SIG-M5 treated with dmso at 0.1 percent for 504 hours (cell line): ENCODE measurements around the gene SGO2.
"Not testable (repeated sequence)": the region's sequence is repeated elsewhere in the genome, so short reads cannot be mapped to it uniquely, and the experiment has no call there.

ENCODE experiments used
- DNase-seq: peaks from one replicate; lab custom pipeline; 2025; ENCODE audit not compliant: unreplicated experiment; lab: John Stamatoyannopoulos, UW

SGO2 gene

DNA sequence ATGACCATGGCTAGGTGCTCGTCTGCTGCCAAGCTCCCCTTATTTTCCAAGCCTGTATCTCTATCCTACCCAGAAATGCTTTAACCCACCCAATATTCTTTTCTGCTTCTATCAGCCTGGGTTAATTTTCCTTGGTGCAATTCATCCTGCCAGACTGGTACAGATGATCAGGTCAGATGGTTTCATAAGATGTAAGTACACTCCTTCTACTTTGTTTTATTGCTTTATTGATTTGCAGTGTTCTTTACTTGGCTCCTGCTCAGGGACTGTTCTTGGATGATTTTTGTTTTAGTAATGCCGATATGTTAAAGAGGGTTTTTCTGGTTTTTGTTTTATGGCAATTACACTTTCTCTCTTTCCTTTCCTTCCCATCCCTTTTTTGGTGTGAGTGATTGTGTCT is 2.4 kb upstream of the SGO2 start:
- no peak for DNase-seq

DNA sequence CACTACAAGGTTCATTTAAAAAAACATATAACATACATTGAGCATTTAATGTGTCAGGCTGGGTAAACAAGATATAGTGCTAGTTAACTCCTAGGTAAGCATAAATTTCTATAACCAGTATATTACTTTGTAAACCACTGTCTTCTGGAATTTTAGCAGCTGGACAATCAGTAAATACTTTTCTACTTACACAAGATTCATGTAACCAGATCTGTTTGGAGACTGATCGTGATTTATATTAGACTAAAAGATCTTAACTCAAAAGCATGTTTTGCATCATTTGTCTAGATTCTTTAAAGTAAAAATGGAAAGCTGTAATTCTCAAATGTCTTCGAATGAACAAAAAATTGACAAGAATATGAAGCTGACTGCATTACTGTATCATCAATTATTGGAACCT is 941 bp upstream of the SGO2 start:
- no peak for DNase-seq

DNA sequence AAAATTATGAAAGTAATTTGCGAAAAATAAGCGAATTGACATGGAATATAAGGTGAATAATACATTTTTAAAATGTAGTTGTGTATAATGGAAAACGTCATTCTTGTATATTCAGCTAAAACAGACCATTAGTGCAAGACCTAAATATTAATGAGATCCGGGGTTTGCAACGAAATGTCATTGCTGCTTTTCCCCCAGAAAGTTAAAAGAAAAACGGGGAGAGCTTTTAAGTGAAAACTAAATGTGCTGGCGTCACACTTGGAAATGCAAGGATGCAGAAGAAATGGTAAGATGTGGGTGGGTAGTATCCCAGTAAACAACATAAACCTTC is 491 bp upstream of the SGO2 start:
- no peak for DNase-seq

DNA sequence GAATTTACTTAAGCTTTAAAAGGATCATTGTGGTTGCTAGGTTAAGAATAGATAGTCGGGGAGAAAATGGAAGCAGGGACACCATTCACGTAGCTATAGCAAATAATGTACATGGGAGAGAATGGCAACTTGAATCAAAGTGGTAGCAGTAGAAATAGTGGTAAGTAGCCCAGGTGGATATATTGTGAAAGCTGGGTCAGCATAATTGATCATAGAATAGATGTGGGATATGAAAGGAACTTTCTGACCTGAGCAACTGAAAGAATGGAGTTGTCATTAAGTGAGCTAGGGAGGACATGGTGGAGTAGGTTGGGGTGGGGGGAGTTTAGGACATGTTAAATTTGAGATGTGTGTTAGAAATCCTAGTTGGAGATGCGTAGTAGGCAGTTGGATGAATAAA is 2.2 kb downstream of the SGO2 start:
- no peak for DNase-seq

DNA sequence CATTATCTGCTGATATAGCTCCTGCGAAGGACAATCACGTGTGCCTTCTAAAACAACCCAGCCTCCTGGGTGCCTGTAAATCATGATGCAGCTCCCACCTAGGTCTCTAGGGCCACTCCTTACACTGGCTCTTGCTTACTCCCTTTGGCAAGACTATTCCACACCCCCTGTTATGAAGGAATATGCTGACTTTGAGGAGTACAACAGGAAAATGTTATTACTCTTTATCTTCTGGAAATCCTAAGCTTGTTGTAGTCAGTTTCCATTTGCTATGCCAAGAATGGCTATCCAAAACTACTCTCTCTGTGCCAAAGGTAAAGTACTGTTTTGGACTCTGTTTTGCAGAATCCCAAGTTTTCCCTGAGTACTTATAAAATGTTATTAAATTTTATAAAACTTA is 7.7 kb downstream of the SGO2 start:
- DNase-seq = no peak

DNA sequence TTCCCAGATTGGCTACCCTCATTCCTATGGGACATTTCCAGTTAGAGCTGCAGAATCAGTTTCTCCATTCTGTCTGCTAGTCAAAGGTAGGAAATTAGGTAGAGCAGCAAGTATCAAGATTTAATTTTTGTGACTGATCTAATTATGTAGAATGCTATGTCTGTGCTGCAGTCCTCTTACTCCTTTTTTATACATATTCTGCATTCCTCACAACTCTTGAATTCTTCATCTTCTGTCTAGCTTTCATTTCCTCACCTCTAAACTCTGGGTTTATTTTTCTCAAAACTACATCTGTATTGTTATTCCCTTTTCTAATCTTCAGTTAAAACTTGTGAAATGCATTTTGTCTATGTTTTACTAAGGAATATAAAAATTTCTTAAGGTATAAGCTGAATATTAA is 8.6 kb downstream of the SGO2 start:
- no peak for DNase-seq

DNA sequence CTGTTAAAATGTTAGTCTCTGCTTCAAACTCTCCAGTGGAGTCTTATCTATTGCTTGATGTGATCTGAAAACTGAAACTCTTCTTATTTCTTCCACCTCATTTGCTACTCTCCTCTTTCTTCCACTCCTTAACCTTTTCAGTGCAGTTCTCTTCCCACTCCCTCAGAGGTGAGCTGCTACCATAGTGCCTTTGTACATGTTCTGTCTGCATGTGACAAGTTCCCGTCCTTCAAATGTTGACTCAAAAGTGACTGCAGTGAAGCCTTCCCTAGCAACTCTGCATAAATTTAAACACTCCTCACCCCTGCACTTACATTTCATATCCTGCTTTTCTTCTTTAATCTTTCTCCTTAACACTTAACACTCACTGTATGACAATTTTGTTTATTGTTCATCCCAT is 12.1 kb downstream of the SGO2 start:
- no peak for DNase-seq

DNA sequence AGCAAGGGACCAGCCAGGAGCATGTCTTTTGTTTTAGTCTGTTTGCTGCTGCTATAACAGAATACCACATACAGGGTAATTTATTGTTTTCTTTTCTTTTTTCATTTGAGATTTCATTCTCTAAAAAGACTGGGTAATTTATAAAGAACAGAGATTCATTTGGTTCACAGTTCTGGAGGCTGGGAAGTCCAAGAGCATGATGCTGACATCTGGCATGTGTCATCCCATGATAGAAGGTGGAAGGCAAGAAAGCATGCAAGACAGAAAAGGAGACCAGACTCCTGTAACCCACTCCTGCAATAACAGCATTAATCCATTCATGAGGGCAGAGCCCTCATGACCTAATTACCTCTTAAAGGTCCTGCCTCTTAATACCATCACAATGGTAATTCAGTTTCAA is 14.8 kb downstream of the SGO2 start:
- no peak for DNase-seq

DNA sequence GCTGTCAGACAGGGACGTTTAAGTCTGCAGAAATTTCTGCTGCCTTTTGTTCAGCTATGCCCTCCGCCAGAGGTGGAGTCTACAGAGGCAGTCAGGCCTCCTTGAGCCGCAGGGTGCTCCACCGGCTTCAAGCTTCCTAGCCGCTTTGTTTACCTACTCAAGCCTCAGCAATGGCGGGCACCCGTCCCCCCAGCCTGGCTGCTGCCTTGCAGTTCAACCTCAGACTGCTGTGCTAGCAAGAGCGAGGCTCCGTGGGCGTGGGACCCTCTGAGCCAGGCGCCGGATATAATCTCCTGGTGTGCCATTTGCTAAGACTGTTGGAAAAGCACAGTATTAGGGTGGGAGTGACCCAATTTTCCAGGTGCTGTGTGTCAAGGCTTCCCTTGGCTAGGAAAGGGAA is 40.6 kb downstream of the SGO2 start:
- not testable (repeated sequence) for DNase-seq

DNA sequence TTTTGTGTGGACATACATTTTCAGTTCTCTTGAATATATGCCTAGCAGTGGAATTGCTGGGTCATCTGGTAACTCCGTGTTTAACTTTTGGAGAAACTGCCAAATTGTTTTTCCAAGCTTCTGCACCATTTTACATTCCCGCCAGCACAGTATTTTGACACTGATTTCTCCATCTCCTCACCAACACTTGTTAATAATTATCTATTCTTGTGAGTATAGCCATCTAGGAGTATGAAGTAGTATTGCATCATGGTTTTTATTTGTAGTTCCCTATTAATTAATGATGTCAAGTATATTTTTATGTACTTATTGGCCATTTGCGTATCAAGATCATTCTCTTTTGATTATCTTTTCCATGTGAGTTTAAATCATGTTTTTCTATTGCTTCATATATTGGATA is 41.9 kb downstream of the SGO2 start:
- DNase-seq = no peak

DNA sequence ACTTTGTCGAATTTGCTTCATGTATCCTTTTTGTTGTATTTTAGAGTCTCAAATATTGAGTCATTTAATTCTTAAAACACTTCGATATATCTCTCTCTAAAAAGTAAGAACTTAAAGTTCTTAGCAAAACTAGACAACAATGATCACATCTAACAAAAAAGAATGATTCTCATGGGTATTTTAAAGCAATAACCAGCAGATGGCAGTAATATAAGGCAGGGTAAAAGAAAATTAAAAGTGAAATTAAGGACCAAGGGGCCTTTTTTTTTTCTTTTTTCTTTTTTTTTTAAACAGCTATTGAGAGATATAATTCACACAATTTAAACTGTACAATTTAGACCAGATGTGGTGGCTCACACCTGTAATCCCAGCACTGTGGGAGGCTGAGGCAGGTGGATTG is 50.0 kb downstream of the SGO2 start:
- DNase-seq = peak; percentile 20

DNA sequence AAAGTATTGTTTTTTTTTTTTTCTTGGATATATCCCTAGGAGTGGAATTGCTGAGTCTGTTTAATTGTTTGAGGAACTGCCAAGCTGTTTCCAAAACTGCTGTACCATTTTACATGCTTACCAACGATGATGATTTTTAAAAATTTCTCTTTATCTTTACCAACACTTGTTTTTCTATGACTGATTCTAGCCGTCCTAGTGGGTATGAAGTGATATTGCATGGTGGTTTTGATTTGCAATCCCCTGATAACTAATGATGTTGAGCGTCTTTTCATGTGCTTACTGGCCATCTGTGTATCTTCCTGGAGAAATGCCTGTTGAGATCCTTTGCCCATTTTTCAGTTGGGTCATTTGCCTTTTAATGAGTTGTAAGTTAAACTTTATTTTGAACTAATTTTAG is 51.0 kb downstream of the SGO2 start:
- DNase-seq = no peak

DNA sequence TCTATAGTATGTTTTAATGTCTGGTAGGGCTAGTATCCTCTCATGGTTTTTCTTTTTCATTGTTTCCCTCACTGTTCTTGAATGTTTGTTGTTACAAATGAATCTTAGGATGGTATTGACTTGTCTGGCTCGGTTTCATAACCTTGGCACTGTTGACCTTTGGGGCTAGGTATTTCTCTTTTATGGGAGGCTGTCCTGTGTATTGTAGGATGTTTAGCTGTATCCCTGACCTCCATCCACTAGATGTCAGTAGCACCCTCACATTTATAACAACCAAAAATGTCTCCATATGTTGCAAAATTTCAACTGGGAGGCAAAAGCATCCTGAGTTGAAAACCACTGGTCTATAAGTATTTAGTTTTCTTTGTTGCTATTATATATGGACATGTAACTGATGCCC is 52.8 kb downstream of the SGO2 start:
- DNase-seq = peak; percentile 33

DNA sequence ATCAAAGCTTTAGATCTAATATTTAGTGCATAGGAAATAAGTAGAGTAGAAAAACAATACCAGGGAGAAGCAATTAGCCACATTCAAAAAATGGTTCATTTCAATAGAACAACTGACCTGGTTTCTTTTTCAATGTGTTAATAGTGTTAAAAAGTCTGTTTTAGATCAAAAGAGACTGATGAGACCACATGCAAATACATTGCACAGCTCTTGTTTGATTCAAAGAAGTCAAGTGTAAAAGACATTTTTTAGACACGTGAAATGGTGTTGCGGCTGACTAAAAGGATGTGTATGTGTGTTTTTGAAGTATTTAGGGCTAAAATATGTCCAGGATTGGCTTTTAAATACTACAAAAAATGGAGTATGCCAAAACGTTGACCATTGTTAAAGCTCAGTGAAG is 58.6 kb downstream of the SGO2 start:
- DNase-seq = no peak

DNA sequence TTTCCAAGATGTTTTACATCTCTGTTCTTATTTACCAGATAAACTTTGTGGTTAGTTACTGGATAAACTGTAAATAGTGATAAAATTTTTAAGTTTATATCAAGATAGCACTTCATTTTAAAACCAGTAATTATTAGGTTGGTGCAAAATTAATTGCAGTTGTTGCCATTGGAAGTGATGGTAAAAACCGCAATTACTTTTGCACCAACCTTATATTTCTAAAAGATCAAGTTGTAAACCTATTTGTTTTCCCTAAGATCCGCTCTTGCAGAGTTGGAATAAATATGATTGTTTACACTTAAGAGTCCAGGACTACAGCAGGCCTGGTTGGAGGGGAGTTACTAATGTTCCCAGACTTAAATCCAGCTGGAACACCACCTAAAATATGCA is 59.3 kb downstream of the SGO2 start:
- no peak for DNase-seq

DNA sequence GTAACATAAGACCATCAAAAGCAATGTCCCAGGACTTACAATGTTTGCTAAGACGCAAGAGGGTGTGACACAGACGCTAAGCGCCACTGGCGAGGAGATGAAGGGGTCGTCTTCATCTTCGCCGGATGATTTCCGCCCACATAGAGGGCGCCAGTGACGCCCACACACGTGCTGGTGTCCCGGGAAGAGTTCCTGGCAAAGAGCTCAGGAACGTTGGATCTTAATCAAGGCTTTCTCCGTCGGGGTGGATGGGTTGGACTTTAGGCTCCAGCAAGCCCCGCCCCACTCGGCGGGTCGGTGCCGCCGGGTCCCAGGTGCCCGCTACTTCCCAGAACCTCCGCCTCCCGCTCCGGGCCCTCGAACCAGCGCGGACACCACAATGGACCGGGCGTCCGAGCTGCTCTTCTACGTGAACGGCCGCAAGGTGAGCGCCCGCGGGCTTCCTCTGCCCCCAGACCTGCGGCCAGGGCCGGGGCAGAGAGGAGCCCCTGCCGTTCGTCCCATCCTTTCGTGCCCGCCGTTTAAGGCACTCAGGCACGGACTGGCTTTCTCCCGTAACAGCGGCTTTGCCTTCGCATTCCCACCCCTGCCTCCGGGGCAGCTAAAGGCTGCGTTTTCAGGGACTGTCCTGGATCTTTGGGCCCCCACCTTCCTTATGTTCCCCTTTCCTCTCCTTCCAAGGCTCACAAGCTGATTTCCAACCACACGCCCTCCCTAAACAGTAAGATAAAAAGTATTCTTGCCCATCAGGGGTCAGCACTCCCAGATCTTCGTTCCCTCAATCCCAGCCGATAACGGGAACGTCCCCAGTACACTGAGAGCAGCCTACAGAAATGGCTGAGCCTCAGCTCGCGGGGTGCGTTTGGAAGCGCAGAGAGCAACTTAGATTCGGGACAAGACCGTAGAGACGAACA is 60.0 kb downstream of the SGO2 start, which contains the start of gene AOX1:
Gene AOX1, plus strand, starts transcription at position 285 of the 914 bp plus-strand sequence. Its CDS starts 95 bp downstream, at position 380.
- DNase-seq = no peak

DNA sequence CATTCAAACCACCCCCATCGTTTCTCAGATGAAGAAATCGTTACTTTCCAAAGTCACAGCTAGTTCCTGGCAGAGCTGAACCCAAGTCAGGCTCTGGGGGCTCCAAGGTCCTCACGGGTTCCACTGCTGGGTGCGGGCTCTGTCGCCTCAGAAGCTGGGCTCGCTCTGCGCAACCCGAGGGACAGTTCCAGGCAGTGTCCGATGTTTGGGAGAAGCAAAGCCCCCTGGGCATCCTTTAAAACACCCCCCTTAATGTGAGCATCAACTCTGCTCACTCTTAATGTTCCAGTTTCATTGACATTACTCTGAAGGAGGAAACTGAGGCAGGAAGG is 60.6 kb downstream of the SGO2 start:
- no peak for DNase-seq

DNA sequence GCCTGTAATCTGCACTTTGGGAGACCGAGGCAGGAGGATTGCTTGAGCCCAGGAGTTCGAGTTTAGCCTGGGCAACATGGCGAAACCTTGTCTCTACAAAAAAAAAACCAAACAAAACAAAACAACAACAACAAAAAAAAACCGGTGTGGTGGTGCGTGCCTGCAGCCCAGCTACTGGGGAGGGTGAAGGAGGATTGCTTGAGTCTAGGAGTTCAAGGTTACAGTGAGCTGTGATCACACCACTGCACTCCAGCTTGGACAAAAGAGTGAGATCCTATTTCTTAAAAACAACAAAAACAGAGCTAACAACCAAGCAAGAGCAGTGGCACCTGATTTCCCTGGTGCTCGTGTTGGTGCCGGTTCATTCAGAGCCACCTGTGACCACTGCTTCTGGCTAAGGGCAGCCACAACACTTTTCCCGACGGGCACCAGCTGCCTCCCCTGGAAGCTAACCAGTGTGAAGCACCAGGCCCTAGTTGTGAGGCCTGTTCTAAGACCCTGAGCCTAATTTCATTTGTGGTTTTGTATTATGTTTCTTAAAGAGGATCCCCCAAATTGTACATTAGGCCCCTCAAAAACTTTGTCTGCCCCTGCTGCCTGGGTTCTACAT is 61.1 kb downstream of the SGO2 start:
- no peak for DNase-seq

DNA sequence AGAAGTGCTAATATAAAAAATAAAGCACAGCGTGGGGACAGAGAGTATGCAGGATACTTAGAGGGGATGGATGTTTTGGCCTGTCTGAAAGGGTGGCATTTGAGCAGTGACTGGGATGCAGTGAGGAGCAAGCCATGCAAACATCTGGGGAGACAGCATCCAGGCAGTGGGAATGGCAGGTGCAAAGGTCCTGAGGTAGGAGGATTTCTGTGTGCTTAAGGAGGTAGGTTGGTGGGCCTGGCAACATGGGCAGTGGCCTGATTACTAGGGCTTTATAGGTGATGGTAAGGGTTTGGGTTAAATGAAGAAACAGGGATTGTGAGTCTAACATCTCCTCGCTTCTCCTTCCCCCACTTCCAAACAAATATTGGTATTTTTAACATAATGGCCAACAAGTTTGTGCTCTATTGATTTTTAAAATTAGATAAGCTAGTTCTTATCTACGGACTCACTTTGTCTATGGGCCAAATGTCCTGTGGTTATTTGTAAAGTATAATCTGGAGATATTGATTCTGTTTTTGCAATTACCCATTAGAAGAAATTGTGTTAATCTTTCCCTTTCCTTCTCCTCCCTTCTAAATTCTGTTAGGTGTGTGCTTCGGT is 62.2 kb downstream of the SGO2 start:
- no peak for DNase-seq

DNA sequence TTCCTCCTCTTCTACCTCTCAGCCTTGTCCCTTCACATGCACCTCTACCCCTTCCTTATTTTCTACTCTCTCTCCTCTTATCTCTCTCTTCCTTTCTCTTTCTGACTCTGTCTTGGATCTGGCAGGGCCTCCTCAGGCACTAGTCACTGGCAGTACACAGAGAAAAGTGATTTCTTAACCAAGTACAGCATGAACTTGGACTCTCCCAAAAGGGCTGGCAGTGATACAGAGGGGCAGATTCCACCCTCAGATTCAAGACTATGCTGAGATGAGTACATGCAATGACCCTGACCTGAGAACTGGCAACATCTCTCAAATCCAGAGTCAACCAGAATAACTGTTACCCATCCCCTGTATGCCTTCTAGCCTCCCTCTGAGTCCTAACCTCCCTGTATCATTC is 64.1 kb downstream of the SGO2 start:
- no peak for DNase-seq

DNA sequence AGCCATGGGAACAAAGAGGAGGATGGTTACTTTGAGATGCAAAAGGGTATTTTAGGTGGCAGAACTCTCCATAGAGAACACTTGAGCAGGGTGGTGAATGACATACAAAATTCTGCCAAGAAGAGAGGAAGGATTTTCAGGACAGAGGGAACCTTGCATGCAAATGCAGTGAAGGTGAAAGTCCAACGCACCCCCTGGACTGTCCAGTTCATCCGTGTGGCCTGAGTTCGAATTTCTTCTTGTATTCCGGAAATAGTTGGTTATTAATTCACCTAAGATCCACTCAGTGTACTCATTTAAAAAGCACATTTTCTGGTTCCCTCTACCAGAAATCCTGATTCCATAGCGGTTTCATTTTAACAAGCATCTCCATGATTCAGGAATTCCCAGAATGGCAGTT is 65.3 kb downstream of the SGO2 start:
- no peak for DNase-seq

DNA sequence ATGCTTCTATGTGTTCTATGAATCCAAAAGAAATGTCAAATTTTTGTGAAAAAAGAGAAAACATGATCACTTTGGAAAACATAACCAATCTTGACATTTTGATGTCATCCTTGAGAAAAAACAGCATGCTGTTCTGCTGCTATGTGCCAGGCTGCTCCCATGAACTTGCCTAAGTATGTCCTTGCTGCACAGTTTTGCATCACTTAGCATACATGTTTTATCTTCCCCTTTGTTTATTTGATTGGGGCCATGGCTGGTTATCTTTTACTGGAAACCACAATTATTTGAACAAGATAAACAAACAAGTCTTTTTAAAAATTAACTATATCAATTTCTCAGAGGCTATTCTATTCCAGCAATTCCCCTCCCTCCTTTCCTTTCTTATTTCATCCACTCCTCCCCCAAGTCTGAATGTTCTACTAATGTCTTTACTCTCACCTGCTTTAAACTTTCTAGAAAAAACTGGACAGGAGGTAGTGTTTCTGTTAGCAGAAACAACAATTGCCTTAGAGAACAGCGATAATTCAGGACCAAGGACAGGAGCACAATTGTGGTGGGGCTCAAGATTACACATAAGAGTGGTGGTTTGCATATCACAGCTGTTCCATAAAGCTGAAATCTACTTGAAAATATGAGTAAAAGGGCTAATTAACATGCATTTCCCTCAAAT is 66.5 kb downstream of the SGO2 start:
- DNase-seq = peak; percentile 27
